ENCODE results near the gene BTN1A1.
"Not testable (repeated sequence)": the region's sequence is repeated elsewhere in the genome, so short reads cannot be mapped to it uniquely, and the experiment has no call there.

Gene BTN1A1

DNA sequence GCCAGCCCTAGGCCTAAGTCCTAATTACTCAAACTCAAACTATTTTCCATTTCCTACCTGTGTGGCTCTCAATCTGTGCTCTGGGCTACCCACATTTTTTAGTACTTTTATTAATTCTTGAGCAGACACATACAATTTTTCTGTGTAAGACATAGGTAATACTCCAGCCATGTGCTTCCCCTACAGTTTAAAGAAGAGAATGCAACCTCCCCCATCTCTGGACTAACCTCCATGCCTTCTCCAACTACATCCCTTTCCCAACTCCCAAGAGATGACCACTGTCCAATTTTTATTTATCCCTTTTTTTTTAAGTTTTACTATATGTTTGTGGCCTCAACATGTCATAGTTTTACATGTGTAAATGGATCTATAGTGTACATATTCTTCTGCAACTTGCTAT is 43.9 kb downstream of the BTN1A1 start:
- DNase-seq (ENCODE audit: low read depth in 1 of 2, low spot score in 1 of 2): no peak
- H3K27ac ChIP-seq (replicated peaks): no peak overlapping the region
- H3K4me3 ChIP-seq (replicated peaks; ENCODE audit: insufficient read depth, low read length): no peak overlapping the region
- H3K27me3 ChIP-seq (ENCODE audit: insufficient read depth, poor library complexity, severe bottlenecking): no peaks in the 10 kb centered on the region
- TF ChIP-seq, protein P1, sequence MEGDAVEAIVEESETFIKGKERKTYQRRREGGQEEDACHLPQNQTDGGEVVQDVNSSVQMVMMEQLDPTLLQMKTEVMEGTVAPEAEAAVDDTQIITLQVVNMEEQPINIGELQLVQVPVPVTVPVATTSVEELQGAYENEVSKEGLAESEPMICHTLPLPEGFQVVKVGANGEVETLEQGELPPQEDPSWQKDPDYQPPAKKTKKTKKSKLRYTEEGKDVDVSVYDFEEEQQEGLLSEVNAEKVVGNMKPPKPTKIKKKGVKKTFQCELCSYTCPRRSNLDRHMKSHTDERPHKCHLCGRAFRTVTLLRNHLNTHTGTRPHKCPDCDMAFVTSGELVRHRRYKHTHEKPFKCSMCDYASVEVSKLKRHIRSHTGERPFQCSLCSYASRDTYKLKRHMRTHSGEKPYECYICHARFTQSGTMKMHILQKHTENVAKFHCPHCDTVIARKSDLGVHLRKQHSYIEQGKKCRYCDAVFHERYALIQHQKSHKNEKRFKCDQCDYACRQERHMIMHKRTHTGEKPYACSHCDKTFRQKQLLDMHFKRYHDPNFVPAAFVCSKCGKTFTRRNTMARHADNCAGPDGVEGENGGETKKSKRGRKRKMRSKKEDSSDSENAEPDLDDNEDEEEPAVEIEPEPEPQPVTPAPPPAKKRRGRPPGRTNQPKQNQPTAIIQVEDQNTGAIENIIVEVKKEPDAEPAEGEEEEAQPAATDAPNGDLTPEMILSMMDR (IDR thresholded peaks at IDR 0.05; ENCODE audit: insufficient read depth, low read length): peak; percentile 4
- TF ChIP-seq, protein P2, sequence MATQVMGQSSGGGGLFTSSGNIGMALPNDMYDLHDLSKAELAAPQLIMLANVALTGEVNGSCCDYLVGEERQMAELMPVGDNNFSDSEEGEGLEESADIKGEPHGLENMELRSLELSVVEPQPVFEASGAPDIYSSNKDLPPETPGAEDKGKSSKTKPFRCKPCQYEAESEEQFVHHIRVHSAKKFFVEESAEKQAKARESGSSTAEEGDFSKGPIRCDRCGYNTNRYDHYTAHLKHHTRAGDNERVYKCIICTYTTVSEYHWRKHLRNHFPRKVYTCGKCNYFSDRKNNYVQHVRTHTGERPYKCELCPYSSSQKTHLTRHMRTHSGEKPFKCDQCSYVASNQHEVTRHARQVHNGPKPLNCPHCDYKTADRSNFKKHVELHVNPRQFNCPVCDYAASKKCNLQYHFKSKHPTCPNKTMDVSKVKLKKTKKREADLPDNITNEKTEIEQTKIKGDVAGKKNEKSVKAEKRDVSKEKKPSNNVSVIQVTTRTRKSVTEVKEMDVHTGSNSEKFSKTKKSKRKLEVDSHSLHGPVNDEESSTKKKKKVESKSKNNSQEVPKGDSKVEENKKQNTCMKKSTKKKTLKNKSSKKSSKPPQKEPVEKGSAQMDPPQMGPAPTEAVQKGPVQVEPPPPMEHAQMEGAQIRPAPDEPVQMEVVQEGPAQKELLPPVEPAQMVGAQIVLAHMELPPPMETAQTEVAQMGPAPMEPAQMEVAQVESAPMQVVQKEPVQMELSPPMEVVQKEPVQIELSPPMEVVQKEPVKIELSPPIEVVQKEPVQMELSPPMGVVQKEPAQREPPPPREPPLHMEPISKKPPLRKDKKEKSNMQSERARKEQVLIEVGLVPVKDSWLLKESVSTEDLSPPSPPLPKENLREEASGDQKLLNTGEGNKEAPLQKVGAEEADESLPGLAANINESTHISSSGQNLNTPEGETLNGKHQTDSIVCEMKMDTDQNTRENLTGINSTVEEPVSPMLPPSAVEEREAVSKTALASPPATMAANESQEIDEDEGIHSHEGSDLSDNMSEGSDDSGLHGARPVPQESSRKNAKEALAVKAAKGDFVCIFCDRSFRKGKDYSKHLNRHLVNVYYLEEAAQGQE (IDR thresholded peaks at IDR 0.05; ENCODE audit: insufficient replicate concordance, low read depth): no peak

DNA sequence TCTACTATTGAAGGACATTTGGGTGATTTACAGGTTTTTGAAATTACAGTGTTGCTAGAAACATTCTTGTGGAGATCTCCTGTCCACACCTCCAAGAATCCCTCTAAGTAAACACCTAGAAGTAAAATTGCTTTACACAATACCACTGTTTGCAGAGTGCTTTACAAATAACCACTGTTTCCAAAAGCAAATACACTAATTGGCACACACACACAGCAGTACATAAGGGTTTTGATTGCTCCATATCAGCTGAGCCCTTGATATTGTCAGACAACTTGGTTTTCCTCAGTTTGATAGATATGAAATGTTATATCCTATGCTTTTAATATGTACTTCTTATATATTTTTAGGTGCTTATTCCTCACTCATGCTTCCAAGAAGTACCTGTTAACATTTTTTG is 44.4 kb downstream of the BTN1A1 start:
- Histone ChIP-seq H3K27ac (replicated peaks) (no peak overlapping the region), H3K27me3 (ENCODE audit: insufficient read depth, poor library complexity, severe bottlenecking) (no peaks in the 10 kb centered on the region), H3K4me3 (replicated peaks; ENCODE audit: insufficient read depth, low read length) (no peak overlapping the region)
- no peak for DNase-seq (ENCODE audit: low read depth in 1 of 2, low spot score in 1 of 2)
- TF ChIP-seq GABPA (IDR thresholded peaks at IDR 0.05; ENCODE audit: low read depth) (no peak), POLR2AphosphoS5 (IDR thresholded peaks at IDR 0.05; ENCODE audit: low read depth) (no peak), SPI1 (IDR thresholded peaks at IDR 0.05; ENCODE audit: borderline replicate concordance, low read depth) (no peak)
- TF ChIP-seq, protein P2 (IDR thresholded peaks at IDR 0.05; ENCODE audit: insufficient replicate concordance, low read depth): no peak
- TF ChIP-seq, protein P1 (IDR thresholded peaks at IDR 0.05; ENCODE audit: insufficient read depth, low read length): no peak

DNA sequence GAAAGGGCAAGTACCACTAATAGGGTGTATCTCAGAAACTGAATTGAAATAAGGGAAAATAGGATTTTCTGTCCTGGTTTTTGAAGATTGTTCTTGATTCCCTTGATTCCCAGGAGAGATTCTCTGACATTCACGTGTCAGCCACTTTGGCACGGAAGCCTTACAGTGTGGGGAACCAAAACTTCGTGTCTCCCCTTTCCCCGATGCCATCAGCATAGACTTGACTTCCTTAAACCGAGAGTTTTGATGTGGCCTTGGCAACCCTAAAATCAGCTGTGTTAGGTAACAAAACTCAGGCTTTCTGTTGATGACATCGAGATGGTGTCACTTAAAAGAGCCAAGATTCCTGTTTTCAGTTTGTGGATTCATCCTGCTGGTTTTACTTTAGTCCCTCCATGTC is 45.5 kb downstream of the BTN1A1 start:
- Histone ChIP-seq H3K27ac (replicated peaks) (peak overlapping the region; percentile 41), H3K4me3 (replicated peaks; ENCODE audit: insufficient read depth, low read length) (no peak overlapping the region), H3K27me3 (ENCODE audit: insufficient read depth, poor library complexity, severe bottlenecking) (no peaks in the 10 kb centered on the region)
- peak; percentile 62; the same call in 1 of the 2 replicates for TF ChIP-seq SPI1 (IDR thresholded peaks at IDR 0.05; ENCODE audit: borderline replicate concordance, low read depth)
- no peak for TF ChIP-seq GABPA (IDR thresholded peaks at IDR 0.05; ENCODE audit: low read depth)
- DNase-seq (ENCODE audit: low read depth in 1 of 2, low spot score in 1 of 2): peak in 1 of 2 experiments; percentile 37

DNA sequence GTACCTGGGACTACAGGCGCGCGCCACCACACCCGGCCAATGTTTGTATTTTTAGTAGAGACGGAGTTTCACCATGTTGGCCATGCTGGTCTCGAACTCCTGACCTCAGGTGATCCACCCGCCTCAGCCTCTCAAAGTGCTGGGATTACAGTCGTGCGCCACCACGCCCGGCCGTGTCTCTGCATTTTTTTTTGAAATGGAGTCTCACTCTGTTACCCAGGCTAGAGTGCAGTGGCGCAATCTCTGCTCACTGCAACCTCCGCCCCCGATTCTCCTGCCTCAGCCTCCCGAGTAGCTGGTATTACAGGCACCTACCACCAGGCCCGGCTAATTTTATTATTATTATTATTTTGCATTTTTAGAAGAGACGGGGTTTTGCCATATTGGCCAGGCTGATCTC is 47.3 kb downstream of the BTN1A1 start:
- not testable (repeated sequence) for H3K4me3 ChIP-seq (replicated peaks; ENCODE audit: insufficient read depth, low read length); DNase-seq (ENCODE audit: low read depth in 1 of 2, low spot score in 1 of 2); H3K27ac ChIP-seq (replicated peaks)

DNA sequence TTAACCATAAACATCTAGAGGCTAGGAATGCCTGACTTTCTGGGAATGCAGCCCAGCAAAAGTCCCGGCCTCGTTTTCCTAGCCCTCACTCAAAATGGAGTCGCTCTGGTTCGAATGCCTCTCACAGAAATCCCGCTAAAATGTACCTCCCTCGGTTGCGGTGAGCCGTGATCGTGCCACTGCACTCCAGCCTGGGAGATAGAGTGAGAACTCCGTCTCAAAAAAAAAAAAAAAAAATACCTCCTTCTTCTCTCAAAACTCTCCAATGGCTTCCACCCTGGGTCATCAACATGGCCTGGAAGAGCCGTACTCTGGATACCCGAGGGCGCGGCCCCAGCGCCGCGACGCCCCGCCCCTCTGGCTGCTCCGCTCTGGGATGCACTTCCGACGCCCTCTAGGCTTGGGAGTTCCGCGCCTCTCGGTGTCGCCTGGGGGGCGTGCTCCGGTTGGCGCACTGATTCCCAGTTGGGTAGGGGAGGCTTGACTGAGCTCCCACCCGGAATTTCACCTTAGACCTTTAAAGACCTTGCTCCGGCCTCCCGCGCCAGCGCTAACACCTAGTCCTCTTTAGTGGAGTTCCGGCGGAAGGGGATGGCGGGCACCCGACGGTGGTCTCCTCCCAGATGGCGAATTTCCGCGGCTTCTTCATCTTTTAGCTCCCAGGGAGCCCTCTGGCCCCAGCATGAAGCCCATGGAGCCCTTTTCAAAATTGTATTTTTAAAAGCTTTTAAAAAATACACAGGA is 50.3 kb downstream of the BTN1A1 start:
- no peaks in the 10 kb centered on the region for H3K27me3 ChIP-seq (ENCODE audit: insufficient read depth, poor library complexity, severe bottlenecking)
- H3K4me3 ChIP-seq (replicated peaks; ENCODE audit: insufficient read depth, low read length): peak overlapping the region; percentile 66
- TF ChIP-seq POLR2AphosphoS5 (IDR thresholded peaks at IDR 0.05; ENCODE audit: low read depth) (no peak), GABPA (IDR thresholded peaks at IDR 0.05; ENCODE audit: low read depth) (peak; percentile 29)
- no peak overlapping the region for H3K27ac ChIP-seq (replicated peaks)
- DNase-seq (ENCODE audit: low read depth in 1 of 2, low spot score in 1 of 2): peak in 1 of 2 experiments; percentile 42

More for the DNA sequence above, 47.3 kb downstream of the BTN1A1 start:
- not testable (repeated sequence) for H3K27me3 ChIP-seq (ENCODE audit: insufficient read depth, poor library complexity, severe bottlenecking)

All from HL-60 (cell line).